Occipital lobe (tissue), 1 donor: ENCODE measurements around the gene SUPV3L1. TPM values are rescaled to one million over a fixed set of nuclear protein-coding genes. Genes with fewer than 3 reads are reported as not detected.

Experiments used
- total RNA-seq: library from RNA; depleted of rRNA; stranded (reverse); fragments of >200 nt; gene quantifications from one replicate; pipeline ENCODE4 v1.2.3, GENCODE V29; 2014

Gene SUPV3L1
- total RNA-seq, 1 donor from 2014 or later, result 32.8 TPM

Other genes with a start within 250 kb of the SUPV3L1 start
- 49.4 TPM for gene DDX21, start 224.1 kb upstream of the SUPV3L1 start, total RNA-seq
- gene KIFBP, start 191.4 kb upstream of the SUPV3L1 start, total RNA-seq, result 36.8 TPM
- gene SRGN, start 92.1 kb upstream of the SUPV3L1 start, total RNA-seq, result 24.8 TPM
- gene VPS26A, start 56.1 kb upstream of the SUPV3L1 start, total RNA-seq, result 56.6 TPM
- 2.3 TPM for gene HKDC1, start 40.1 kb downstream of the SUPV3L1 start, total RNA-seq
- 98.4 TPM for gene HK1, start 98.3 kb downstream of the SUPV3L1 start, total RNA-seq
- gene TACR2, start 236.7 kb downstream of the SUPV3L1 start, total RNA-seq, result 0.47 TPM